ENCODE results near the gene PTPRO. TPM values are rescaled to one million over a fixed set of nuclear protein-coding genes. Genes with fewer than 3 reads are reported as not detected.

The PTPRO gene
- total RNA-seq, 1 experiment from 2014 or later = 0.72 TPM

- DNase-seq (ENCODE audit: low read depth) = no peak
These were observed 203.1 kb downstream of the PTPRO start for GRCh38 chr12:15525441-15525840.

- no peak for DNase-seq (ENCODE audit: low read depth)
These were observed 203.7 kb downstream of the PTPRO start for GRCh38 chr12:15526033-15526432.

GRCh38 chr12:15527201-15528080 lies 205.1 kb downstream of the PTPRO start:
- DNase-seq (ENCODE audit: low read depth) = peak; percentile 46

GRCh38 chr12:15528666-15529065 lies 206.4 kb downstream of the PTPRO start:
- no peak for DNase-seq (ENCODE audit: low read depth)

- no peak for DNase-seq (ENCODE audit: low read depth)
These were observed 208.1 kb downstream of the PTPRO start for GRCh38 chr12:15530361-15530760.

GRCh38 chr12:15532364-15532977 lies 210.2 kb downstream of the PTPRO start:
- DNase-seq (ENCODE audit: low read depth) = peak; percentile 65

- peak; percentile 62 for DNase-seq (ENCODE audit: low read depth)
These were observed 212.0 kb downstream of the PTPRO start for GRCh38 chr12:15534322-15534721.

- no peak for DNase-seq (ENCODE audit: low read depth)
These were observed 212.6 kb downstream of the PTPRO start for GRCh38 chr12:15534874-15535273.

- DNase-seq (ENCODE audit: low read depth) = no peak
These were observed 213.1 kb downstream of the PTPRO start for GRCh38 chr12:15535352-15535781.

- DNase-seq (ENCODE audit: low read depth) = no peak
These were observed 214.1 kb downstream of the PTPRO start for GRCh38 chr12:15536446-15536845.

GRCh38 chr12:15538881-15539280 lies 216.6 kb downstream of the PTPRO start:
- DNase-seq (ENCODE audit: low read depth) = no peak

- DNase-seq (ENCODE audit: low read depth) = no peak
These were observed 217.7 kb downstream of the PTPRO start for GRCh38 chr12:15540005-15540404.

GRCh38 chr12:15540469-15540872 lies 218.2 kb downstream of the PTPRO start:
- DNase-seq (ENCODE audit: low read depth) = peak; percentile 28

GRCh38 chr12:15541996-15542631 lies 219.8 kb downstream of the PTPRO start:
- DNase-seq (ENCODE audit: low read depth) = no peak

- DNase-seq (ENCODE audit: low read depth) = no peak
These were observed 221.0 kb downstream of the PTPRO start for GRCh38 chr12:15543347-15543746.

- DNase-seq (ENCODE audit: low read depth) = no peak
These were observed 222.3 kb downstream of the PTPRO start for GRCh38 chr12:15544589-15544988.

- DNase-seq (ENCODE audit: low read depth) = no peak
These were observed 223.0 kb downstream of the PTPRO start for GRCh38 chr12:15545334-15545733.

GRCh38 chr12:15546102-15546701 lies 223.9 kb downstream of the PTPRO start:
- no peak for DNase-seq (ENCODE audit: low read depth)

GRCh38 chr12:15547063-15547462 lies 224.8 kb downstream of the PTPRO start:
- DNase-seq (ENCODE audit: low read depth) = no peak

GRCh38 chr12:15547691-15548090 lies 225.4 kb downstream of the PTPRO start:
- no peak for DNase-seq (ENCODE audit: low read depth)

- no peak for DNase-seq (ENCODE audit: low read depth)
These were observed 228.5 kb downstream of the PTPRO start for GRCh38 chr12:15550793-15551192.

GRCh38 chr12:15555446-15555845 lies 233.1 kb downstream of the PTPRO start:
- no peak for DNase-seq (ENCODE audit: low read depth)

Data from RPMI7951 (cell line).